Prostate gland (tissue), 2 donors: ENCODE results near the gene AMY2A.
"Not testable (repeated sequence)": the region's sequence is repeated elsewhere in the genome, so short reads cannot be mapped to it uniquely, and the experiment has no call there.

Experiments used
- CTCF ChIP-seq, 4 experiments: fragments of 200-600 bp in 2 of 4; fragments of 450-650 bp in 2 of 4; sonication (generic) in 2 of 4; IDR thresholded peaks; 1 replicate in 3 of 4; 2 replicates in 1 of 4; pipeline ENCODE4 v1.5.1; 2016 to 2019; ENCODE audit warnings: antibody characterized with exemption in 4 of 4, mild to moderate bottlenecking in 2 of 4, moderate library complexity in 2 of 4
- POLR2A ChIP-seq: fragments of 450-650 bp; IDR thresholded peaks from one replicate; pipeline ENCODE4 v1.6.1; 2016; ENCODE audit warnings: antibody characterized with exemption, mild to moderate bottlenecking

GRCh38 chr1:103576784-103577183 is 40.4 kb upstream of the AMY2A start:
- TF ChIP-seq CTCF (IDR thresholded peaks at IDR 0.05); POLR2A: not testable (repeated sequence)
